ENCODE measurements around the gene RGS11.
A peak's percentile ranks its signal among the peaks of the same experiment; 100 is the strongest.

Gene RGS11

DNA sequence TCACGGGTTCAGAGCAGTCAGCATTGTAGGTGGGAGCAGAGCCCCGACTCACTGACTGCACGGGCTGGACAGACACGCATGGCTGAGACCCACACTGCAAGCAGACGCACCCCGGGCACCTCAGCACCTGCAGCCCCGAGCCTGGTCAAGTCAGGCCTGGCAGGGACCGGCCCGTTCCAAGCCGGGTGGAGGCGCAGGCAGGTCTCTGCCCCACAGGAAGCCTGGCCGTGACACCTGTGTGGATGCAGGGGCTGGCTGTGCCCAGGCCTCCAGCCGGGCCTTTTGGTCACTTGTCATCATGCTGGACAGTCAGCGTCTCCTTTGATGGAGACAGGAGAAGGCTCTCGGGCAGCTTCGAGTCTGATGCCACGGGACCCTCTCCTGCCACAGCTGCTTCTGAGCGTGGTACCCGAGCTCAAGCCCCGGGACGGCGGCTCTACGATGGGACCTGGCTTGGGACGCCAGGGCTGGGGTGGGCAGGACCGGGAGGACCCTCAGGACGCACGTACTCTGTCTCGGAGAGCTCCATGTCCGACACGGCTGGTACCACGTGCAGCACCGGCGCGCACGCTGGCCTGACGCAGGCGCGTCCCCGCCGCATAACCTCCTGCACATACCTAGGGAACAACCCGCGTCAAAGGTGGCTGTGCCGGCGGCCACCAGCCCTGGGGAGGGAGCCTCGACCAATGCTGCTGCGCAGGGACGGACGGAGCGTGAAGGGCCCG lies 15.1 kb upstream of the RGS11 start:
- in situ Hi-C loops (cut with HindIII; ENCODE audit: low sequenced_read_pairs): no loop called here
- no peak for DNase-seq (ENCODE audit: low read depth)
- no peak overlapping the region for H3K4me3 ChIP-seq (ENCODE audit: low read depth, low read length)
- TF ChIP-seq, protein P1, sequence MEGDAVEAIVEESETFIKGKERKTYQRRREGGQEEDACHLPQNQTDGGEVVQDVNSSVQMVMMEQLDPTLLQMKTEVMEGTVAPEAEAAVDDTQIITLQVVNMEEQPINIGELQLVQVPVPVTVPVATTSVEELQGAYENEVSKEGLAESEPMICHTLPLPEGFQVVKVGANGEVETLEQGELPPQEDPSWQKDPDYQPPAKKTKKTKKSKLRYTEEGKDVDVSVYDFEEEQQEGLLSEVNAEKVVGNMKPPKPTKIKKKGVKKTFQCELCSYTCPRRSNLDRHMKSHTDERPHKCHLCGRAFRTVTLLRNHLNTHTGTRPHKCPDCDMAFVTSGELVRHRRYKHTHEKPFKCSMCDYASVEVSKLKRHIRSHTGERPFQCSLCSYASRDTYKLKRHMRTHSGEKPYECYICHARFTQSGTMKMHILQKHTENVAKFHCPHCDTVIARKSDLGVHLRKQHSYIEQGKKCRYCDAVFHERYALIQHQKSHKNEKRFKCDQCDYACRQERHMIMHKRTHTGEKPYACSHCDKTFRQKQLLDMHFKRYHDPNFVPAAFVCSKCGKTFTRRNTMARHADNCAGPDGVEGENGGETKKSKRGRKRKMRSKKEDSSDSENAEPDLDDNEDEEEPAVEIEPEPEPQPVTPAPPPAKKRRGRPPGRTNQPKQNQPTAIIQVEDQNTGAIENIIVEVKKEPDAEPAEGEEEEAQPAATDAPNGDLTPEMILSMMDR (IDR thresholded peaks at IDR 0.05; ENCODE audit: low read depth, low read length, missing control alignments): no peak

DNA sequence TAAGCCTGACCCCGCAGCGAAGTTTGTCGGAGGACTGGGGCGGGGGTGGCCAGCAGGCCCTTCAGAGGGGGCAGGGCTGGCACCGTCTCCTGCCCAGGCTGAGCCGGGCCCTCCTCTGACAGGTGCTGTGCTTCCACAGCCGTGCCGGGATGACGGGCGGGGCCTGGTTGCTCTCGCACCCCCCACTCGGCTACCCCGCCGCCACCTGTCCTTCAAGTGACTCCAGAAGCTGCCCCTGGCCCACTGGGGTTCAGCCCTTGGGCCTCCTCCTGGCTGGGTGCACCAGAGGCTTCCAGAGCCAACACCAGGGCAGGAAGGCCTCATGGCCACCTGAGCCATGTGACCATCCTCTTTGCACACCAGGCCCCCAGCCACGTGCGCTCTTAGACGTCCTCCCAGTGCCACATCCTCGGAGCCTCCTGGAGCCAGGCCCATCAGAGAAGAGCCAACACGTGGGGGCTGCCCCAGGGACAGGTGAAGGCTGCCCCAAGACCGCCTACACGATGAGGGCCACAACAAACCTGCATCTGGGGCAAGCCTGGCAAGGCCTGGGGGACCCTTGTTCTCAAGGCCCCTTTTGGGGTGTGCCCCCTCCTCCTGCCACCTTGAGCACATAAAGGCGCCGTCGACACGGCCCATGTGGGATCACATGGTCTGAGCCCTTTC lies 14.4 kb upstream of the RGS11 start:
- no peak overlapping the region for H3K4me3 ChIP-seq (ENCODE audit: low read depth, low read length)
- in situ Hi-C loops (cut with HindIII; ENCODE audit: low sequenced_read_pairs): no loop called here
- no peak for DNase-seq (ENCODE audit: low read depth)
- TF ChIP-seq, protein P1 (IDR thresholded peaks at IDR 0.05; ENCODE audit: low read depth, low read length, missing control alignments): no peak

DNA sequence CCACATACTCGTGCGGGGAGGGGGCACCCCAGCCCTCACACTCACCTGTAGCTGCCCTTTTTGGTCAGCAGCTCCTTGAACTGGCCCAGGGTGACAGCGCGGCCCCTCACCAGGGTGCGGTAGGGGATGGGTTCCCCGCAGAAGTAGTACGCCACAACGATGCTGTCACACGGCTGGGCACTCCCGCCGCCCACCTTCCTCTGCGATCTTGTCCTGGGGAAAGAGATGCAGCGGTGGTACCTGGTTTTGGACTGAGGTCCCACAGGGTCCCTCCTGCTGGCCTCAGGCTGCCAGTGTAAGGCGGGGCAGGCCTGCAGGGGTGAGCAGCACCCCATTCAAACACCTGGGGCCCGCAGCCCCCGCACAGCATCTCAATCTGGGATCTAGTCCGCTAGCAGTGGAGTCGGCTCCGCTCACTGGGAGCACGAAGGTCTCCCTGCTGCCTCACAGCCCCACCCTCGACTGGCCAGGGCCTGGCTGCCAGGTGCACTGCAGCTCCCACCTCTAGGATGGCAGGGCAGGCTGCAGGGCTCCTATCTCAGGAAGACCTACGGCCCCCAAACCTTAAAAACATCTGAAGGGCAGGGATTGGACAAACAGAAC lies 13.8 kb upstream of the RGS11 start:
- in situ Hi-C loops (cut with HindIII; ENCODE audit: low sequenced_read_pairs): loop anchor here (5.0 kb wide), 1 partner anchor 42 kb away; no protein-coding TSS in a partner anchor
- H3K4me3 ChIP-seq (ENCODE audit: low read depth, low read length): no peak overlapping the region
- no peak for DNase-seq (ENCODE audit: low read depth)
- TF ChIP-seq, protein P1 (IDR thresholded peaks at IDR 0.05; ENCODE audit: low read depth, low read length, missing control alignments): no peak

DNA sequence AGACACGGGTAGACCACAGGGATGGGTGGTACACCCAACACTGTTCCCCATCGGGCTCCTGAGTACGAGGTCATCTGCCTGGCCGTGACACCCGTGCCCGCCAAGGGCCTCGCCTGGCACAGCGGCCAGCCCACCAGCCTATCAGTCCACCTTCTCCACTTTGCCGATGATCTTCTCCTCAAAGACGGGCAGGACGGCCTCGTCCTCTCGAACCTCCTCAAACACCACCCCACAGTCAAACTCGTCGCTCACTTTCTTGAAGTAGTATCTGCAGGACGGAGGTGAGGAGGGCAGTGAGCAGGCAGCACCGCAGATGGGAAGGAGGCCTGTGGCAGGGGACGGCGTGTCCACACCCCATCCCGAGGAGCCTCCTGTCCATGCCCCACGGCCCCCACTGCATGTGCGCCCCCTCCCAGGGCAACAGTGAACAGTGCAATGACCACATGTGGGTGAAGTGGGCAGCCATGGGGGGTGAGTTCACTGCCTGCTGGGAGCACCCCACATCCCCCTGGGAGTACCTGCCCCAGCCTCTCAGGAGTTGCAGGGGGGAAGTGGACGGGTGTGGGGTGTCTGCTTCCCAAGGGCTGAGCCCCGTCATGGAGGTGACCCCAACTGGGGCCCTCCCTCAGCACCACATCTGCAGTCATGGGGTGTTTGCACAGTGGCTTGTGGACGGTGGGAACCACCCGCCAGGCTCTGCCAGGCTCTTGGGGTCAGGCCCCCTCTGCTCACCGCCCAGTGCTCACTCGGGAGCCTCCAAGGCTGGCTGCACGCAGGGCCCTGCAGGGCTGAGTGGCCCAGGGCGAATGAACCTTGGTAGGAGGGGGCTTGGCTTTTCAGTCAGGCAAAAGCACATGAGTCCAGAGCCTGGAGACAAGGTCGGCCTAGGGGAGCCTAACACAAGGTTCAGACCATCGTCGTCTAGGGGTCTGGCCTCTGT lies 12.5 kb upstream of the RGS11 start:
- in situ Hi-C loops (cut with HindIII; ENCODE audit: low sequenced_read_pairs): loop anchor here (5.0 kb wide), 1 partner anchor 41 kb away; no protein-coding TSS in a partner anchor
- DNase-seq (ENCODE audit: low read depth): no peak
- TF ChIP-seq, protein P1 (IDR thresholded peaks at IDR 0.05; ENCODE audit: low read depth, low read length, missing control alignments): no peak
- H3K4me3 ChIP-seq (ENCODE audit: low read depth, low read length): no peak overlapping the region

DNA sequence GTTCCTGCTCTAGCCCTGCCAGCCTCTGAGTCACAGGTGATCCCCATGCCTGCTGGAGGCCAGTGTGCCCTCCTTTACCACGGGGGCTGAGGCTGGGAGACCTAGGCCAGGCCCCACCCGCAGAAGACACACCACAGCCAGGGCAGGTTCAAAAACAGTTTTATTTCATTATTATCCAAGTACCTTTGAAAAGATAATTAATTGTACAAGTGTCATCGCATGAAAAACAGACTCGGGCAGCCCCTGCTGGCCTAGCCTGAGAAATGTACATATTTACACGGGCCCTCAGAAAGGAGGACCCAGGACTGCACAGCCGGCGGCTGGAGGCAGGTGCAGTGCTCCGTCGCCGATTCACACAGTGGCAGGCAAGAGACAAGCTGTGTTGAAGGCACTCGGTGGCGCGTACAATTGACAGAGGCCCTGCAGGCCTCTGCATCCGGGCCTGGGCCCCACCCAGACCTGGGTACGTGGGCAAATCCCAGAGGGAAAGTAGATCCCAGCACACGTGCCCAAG lies 11.6 kb upstream of the RGS11 start:
- in situ Hi-C loops (cut with HindIII; ENCODE audit: low sequenced_read_pairs): loop anchor here (5.0 kb wide), 1 partner anchor 40 kb away; no protein-coding TSS in a partner anchor
- DNase-seq (ENCODE audit: low read depth): no peak
- no peak overlapping the region for H3K4me3 ChIP-seq (ENCODE audit: low read depth, low read length)
- TF ChIP-seq, protein P1 (IDR thresholded peaks at IDR 0.05; ENCODE audit: low read depth, low read length, missing control alignments): peak; percentile 17

All from astrocyte of the cerebellum (primary cell).